AG04450 (cell line): ENCODE measurements around the gene RBM17. TPM values are rescaled to one million over a fixed set of nuclear protein-coding genes. Genes with fewer than 3 reads are reported as not detected.
"Not testable (repeated sequence)": the region's sequence is repeated elsewhere in the genome, so short reads cannot be mapped to it uniquely, and the experiment has no call there.

Experiments
- CTCF ChIA-PET: fragments of 300-600, 350-600 bp; formaldehyde crosslinking; extraction: SDS; loops from one replicate; lab custom pipeline; 2022; ENCODE audit warnings: antibody characterized with exemption, inconsistent platforms; lab: Charles Lee
- POLR2A ChIA-PET: fragments of 350-600 bp; formaldehyde crosslinking; extraction: SDS; loops from one replicate; lab custom pipeline; 2021; ENCODE audit warnings: antibody characterized with exemption, inconsistent platforms; lab: Yijun Ruan, JAX
- DNase-seq: peaks from one replicate; pipeline ENCODE4 v3.0.0-alpha.2; 2011; ENCODE audit warnings: low read depth, low spot score
- H3K27ac ChIP-seq: one replicate; pipeline ENCODE4 v1.5.1; 2012; ENCODE audit warnings: low read depth, low read length, control low read depth
- H3K27me3 ChIP-seq: one replicate; pipeline ENCODE4 v1.6.0; 2012; ENCODE audit warnings: low read length; ENCODE audit not compliant: control insufficient read depth, insufficient read depth
- H3K4me3 ChIP-seq: 2 replicates; pipeline ENCODE4 v1.5.1; 2011; ENCODE audit warnings: mild to moderate bottlenecking, low read depth, low read length, control low read depth
- H3K9me3 ChIP-seq: 2 replicates; pipeline ENCODE4 v1.5.1; 2012; ENCODE audit warnings: low read length; ENCODE audit not compliant: control insufficient read depth, insufficient read depth
- polyA plus RNA-seq: library from polyadenylated mRNA; depleted of rRNA; stranded (reverse); fragments of >200 nt; gene quantifications from 2 replicates; pipeline ENCODE4 v1.2.3, GENCODE V29; 2011
- TF ChIP-seq, protein P1 (sequence below): IDR thresholded peaks from 2 replicates; pipeline ENCODE4 v1.5.1; 2011; ENCODE audit warnings: low read depth, low read length, control low read depth, inconsistent platforms

Gene RBM17
- polyA plus RNA-seq, 1 experiment: 38.9 TPM

DNA sequence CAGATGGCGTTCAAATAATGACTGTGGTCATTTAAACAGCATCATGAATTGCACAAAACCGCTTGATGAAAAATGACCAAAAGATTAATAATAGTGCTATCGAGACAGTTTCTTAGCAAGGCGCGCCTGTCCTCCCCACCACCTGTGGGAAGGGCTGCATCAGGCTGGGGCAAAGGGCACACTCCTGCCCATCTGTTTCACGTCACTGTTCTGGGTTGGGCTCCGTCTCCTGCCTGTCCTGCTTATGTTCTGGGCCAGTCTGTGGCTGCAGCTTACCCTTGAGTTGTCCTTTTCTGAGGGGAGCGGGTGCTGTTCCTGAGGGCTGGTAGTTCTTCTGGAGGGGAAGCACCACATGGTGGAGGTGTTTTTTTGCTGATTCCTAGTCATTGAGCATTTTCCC is 13.3 kb downstream of the RBM17 start:
- ChIA-PET POLR2A (no interaction called here), CTCF (no interaction called here)
- H3K4me3 ChIP-seq: no peak overlapping the region
- H3K9me3 ChIP-seq: no peaks in the 10 kb centered on the region
- H3K27ac ChIP-seq: no peak overlapping the region
- TF ChIP-seq, protein P1, sequence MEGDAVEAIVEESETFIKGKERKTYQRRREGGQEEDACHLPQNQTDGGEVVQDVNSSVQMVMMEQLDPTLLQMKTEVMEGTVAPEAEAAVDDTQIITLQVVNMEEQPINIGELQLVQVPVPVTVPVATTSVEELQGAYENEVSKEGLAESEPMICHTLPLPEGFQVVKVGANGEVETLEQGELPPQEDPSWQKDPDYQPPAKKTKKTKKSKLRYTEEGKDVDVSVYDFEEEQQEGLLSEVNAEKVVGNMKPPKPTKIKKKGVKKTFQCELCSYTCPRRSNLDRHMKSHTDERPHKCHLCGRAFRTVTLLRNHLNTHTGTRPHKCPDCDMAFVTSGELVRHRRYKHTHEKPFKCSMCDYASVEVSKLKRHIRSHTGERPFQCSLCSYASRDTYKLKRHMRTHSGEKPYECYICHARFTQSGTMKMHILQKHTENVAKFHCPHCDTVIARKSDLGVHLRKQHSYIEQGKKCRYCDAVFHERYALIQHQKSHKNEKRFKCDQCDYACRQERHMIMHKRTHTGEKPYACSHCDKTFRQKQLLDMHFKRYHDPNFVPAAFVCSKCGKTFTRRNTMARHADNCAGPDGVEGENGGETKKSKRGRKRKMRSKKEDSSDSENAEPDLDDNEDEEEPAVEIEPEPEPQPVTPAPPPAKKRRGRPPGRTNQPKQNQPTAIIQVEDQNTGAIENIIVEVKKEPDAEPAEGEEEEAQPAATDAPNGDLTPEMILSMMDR: no peak
- no peaks in the 10 kb centered on the region for H3K27me3 ChIP-seq
- DNase-seq: no peak

DNA sequence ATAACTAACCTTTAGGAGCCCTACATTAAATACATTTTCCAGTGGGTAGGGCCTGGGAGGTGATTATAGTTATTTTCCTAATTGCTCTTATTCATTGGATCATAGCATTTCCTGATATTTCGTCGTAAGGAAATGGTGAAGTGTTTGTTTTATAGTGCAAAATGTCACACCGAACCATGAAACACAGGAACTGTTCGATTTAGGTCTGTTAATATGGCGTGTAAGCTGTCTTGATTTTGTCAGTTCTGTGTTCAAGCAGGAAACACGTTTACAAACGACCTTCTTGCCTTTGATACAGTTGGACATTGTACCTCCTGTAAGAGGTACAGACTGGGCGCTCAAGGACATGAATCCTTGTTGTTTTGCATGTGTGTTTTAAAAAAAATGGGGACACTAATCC is 14.8 kb downstream of the RBM17 start:
- POLR2A ChIA-PET: no interaction called here
- CTCF ChIA-PET: interaction anchor here (1.0 kb wide), 1 partner anchor 17 kb away, joined by 3 read pairs; no protein-coding TSS in a partner anchor
- Histone ChIP-seq H3K27me3 (no peaks in the 10 kb centered on the region), H3K27ac (no peak overlapping the region), H3K4me3 (no peak overlapping the region), H3K9me3 (no peaks in the 10 kb centered on the region)
- TF ChIP-seq, protein P1: no peak
- no peak for DNase-seq

DNA sequence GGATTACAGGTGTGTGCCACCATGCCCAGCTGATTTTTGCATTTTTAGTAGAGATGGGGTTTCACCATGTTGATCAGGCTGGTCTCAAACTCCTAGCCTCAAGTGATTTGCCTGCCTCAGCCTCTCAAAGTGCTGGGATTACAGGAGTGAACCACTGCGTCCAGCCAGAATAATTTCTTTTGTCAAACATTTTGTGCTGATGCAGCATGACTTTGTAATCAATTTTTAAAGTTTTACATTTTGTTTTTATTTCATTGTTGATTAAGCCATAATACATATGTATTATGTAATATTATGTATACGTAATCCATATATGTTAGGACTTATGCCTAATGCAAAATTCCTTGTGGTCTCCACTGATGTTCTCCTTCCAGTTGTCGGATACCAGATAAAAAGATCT is 18.8 kb downstream of the RBM17 start:
- CTCF ChIA-PET: interaction anchor here (1.8 to 6.8 kb wide), 3 partner anchors 21 to 298 kb away, joined by 5 to 83 read pairs (median 35); no protein-coding TSS in a partner anchor
- H3K9me3 ChIP-seq, H3K4me3 ChIP-seq, H3K27me3 ChIP-seq, DNase-seq, H3K27ac ChIP-seq: not testable (repeated sequence)
- POLR2A ChIA-PET: interaction anchor here (1.4 kb wide), 1 partner anchor 37 kb away, joined by 4 read pairs; no protein-coding TSS in a partner anchor

DNA sequence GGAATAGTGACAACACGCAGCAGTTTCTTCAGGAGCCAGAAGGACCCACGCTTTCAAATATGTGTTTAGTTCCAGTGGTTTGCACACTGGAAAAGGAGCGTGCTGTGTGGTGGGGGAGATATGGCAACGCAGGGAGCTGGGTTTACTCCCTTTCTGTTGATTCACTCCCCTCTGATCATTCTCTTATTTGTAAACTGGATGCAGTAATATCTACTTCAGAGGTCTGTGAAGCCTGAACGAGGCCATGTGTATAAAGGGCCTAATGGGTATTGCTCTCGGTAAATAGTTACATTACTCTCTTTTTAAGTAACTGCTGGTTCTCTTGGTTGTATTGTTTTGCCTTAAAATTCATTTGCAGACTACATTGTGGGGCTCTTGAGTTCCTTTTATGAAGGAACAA is 19.2 kb downstream of the RBM17 start:
- POLR2A ChIA-PET: no interaction called here
- Histone ChIP-seq H3K27me3 (no peaks in the 10 kb centered on the region), H3K4me3 (no peak overlapping the region), H3K27ac (no peak overlapping the region), H3K9me3 (no peaks in the 10 kb centered on the region)
- CTCF ChIA-PET: interaction anchor here (0.6 to 6.8 kb wide), 4 partner anchors 12 to 298 kb away, joined by 3 to 83 read pairs (median 20); no protein-coding TSS in a partner anchor
- TF ChIP-seq, protein P1: no peak
- DNase-seq: no peak

DNA sequence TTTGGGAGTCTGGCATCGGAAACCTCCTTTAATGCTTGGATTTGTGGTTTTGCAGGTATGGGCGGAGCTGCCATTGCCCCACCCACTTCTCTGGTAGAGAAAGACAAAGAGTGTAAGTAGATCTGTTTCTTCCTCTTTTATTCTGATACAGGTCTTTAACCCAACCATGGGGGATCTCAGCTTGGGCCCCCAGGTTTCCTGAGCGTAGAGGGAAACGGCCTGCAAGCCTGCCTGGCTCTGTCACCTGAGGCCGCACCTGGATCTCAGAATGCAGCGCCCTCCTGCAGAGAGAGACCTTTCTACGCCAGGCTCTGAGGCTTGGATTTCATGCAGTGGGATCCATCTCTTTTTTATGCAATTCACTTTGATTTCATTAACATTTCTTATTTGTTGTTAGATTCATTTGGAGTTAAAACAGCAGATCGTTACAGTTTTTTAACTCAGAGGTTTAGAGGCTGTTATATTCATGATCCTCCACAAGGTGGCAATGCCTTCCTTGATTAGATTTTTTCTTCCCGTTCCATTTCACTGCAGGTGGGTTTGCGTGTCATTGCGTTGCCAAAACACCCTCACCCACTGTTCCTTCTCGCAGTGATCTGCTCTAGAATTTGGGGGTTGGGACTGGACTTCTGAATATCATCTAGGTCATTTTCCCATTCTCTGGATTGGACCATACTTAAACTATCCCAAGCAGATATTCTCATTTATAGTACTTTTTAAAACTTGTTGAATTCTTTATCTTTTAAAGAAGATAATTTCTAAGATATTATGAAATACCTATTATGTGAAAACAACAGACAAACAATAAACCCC is 20.0 kb downstream of the RBM17 start:
- no peak overlapping the region for H3K27ac ChIP-seq
- TF ChIP-seq, protein P1: peak; percentile 74
- H3K4me3 ChIP-seq: no peak overlapping the region
- POLR2A ChIA-PET: no interaction called here
- no peak for DNase-seq
- H3K27me3 ChIP-seq: no peaks in the 10 kb centered on the region
- H3K9me3 ChIP-seq: no peaks in the 10 kb centered on the region
- CTCF ChIA-PET: interaction anchor here (0.6 to 6.8 kb wide), 5 partner anchors 11 to 297 kb away, joined by 3 to 83 read pairs (median 4); no protein-coding TSS in a partner anchor
